GM13977 (cell line): Measurements from ENCODE around the gene PELO.

Source experiments
- DNase-seq: peaks from one replicate; pipeline ENCODE4 v3.0.0; 2012; ENCODE audit warnings: low spot score
- CTCF ChIP-seq: IDR thresholded peaks from 2 replicates; pipeline ENCODE4 v1.5.1; 2012; ENCODE audit warnings: mild to moderate bottlenecking, control low read depth; ENCODE audit not compliant: insufficient read depth; ENCODE audit errors: extremely low read depth, missing control alignments
- in situ Hi-C: fragments of 300-500 bp; cut with MboI; formaldehyde crosslinking; loops from one replicate; pipeline ENCODE4 v1.12.0; 2022; ENCODE audit warnings: low sequenced_read_pairs, low pct_unique_long_range_greater_than_20kb, mixed read lengths, inconsistent platforms; ENCODE audit not compliant: unreplicated experiment

Gene PELO

DNA sequence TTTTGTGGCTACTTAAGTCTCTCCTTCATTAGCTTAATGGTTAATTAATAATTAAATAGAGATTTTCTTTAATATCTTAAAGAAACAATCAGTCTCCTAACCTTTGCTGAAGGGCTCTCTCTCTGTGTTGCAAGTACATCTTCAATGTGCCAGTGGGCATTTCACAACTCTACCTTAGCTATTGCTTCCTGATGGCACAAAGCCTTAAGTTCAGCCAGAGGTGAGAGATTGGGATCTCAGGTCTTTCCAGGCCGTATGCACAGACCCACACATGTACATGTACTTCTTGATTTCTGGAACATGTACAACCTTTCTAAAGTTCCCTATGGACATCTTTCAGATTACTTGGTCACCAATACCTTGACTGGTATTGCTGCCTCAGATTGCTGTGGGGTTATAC lies 8.9 kb upstream of the PELO start:
- TF ChIP-seq CTCF, result no peak
- in situ Hi-C loops, result no loop called here

DNA sequence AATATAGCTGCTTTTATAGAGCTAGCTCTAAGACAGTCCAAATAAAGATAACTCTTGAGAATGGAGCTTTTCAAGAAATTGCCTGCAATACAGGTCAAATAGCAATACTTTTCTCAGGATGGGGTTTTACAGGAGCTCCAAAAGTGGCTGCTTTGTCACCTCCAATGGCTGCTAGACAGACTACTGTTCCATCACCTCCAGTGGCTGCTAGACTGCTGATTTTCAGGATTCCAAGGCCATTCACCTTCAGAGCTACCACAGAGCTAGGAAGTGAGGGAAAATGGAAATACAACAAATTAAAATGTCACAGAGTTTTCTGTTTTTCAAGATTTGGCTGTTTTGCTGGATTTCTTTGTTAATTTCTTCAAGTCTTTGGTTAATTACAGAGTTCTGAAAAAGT lies 8.5 kb upstream of the PELO start:
- TF ChIP-seq CTCF, result no peak
- in situ Hi-C loops, result no loop called here
- no peak for DNase-seq

More for the DNA sequence above, 8.9 kb upstream of the PELO start:
- DNase-seq, result no peak

- in situ Hi-C loops, result no loop called here
Measured at GRCh38 chr5:52783226-52783959, 4.3 kb upstream of the PELO start.

GRCh38 chr5:52784737-52785136 lies 3.0 kb upstream of the PELO start:
- no peak for DNase-seq
- in situ Hi-C loops, result no loop called here
- no peak for TF ChIP-seq CTCF

More at GRCh38 chr5:52783226-52783959, 4.3 kb upstream of the PELO start:
- TF ChIP-seq CTCF, result no peak
- no peak for DNase-seq

GRCh38 chr5:52786391-52786790 lies 1.3 kb upstream of the PELO start:
- in situ Hi-C loops, result no loop called here
- no peak for DNase-seq

DNA sequence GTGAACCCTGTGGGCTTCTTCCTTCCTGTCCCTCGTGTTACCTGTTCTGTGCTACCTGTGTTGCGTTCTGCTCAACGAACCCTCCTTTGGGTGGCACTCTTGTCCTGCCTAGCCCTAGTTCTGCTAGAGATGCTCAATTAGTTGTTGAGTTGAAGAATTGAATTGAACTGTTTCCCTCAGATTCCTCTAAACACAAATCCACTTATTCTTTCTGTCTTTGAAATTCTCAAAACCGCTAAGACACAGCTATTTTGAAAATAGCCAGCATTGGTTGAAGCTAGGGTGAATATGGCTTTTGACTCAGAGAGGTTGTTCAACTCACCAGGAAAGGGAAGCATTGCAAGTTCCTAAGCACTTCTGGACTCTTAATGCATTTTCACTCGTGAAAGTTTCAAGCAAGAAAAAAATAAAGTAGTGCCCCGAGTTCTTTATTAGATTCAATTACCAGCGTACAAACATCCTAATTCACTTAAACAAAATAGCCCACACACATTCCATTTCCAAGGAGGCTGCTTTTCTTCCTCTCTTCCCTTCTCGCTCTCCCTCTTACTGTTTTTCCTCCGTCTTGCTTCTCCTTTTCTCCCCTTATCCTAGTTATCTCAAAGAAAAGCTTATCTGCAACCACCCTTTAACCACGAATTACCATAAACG lies 642 bp upstream of the PELO start:
- peak; percentile 37 for DNase-seq
- TF ChIP-seq CTCF, result peak; percentile 65
- in situ Hi-C loops, result no loop called here

More at GRCh38 chr5:52786391-52786790, 1.3 kb upstream of the PELO start:
- TF ChIP-seq CTCF, result no peak

DNA sequence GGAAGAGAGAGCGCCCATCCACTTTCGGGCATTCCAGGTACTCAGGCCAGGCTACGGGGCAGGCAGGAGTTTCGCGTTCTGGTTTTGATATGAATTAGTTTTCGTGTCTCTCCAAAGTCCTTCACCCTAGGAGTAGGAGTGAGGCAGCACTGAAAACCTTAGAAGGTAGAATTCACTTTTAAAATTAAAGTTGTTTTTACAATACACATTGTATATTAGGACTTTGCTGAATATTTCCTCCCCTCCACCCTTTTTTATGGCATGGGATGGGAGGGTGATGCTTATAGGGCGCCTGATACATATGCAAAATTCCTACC lies 747 bp downstream of the PELO start:
- in situ Hi-C loops, result no loop called here
- no peak for TF ChIP-seq CTCF

More for the DNA sequence above, 747 bp downstream of the PELO start:
- no peak for DNase-seq
